ENCODE results near the gene CYB5A.

- no peak for TF ChIP-seq CTCF (IDR thresholded peaks at IDR 0.05; ENCODE audit: poor library complexity)
- TF ChIP-seq EZH2 (IDR thresholded peaks at IDR 0.05; ENCODE audit: borderline replicate concordance), result no peak
- TF ChIP-seq EZH2phosphoT487 (IDR thresholded peaks at IDR 0.05; ENCODE audit: low read depth, severe bottlenecking, unreplicated experiment), result no peak
Measured at GRCh38 chr18:74288730-74289129, 3.0 kb downstream of the CYB5A start.

Data from hepatocyte (in vitro differentiated cells).